Measurements from ENCODE around the gene CCDC194.

The CCDC194 gene

DNA sequence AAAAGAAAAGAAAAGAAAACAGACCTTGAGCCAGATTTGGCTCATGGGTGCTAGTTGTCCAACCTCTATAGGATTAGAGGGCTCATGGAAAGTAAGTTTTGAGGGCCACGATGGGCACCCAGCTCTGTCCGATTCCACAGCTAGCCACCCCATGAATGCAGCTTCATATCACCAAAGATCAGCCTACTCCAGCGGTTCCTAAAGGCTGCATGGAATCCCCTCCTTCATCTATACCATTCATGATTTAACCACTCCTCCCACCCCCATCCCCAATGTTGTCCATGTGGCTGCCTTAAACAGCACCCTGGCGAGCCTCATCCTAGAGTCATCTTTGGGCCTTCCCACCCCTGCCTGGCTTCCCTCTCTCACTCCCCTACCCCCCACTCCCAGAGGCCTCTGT, 27.9 kb upstream of the CCDC194 start:
- no peak for TF ChIP-seq EZH2 (IDR thresholded peaks at IDR 0.05; ENCODE audit: borderline replicate concordance, low read depth, low read length, severe bottlenecking)
- no peak for ATAC-seq (ENCODE audit: insufficient read depth, low read depth)
- Histone ChIP-seq H3K79me2 (ENCODE audit: insufficient read depth, low read length) (peaks cover 15% of the 10 kb centered on the region), H3K9me3 (ENCODE audit: insufficient read depth, low read length, severe bottlenecking) (no peaks in the 10 kb centered on the region), H3K9ac (ENCODE audit: low read depth, low read length) (no peak overlapping the region), H3K4me3 (ENCODE audit: low read depth in 1 of 2, low read length in 2 of 2) (no peak overlapping the region), H3K4me2 (ENCODE audit: insufficient read depth, low read length) (no peak overlapping the region), H2AFZ (ENCODE audit: low read depth, low read length) (no peak overlapping the region), H3K27me3 (ENCODE audit: insufficient read depth, low read length, poor library complexity) (no peaks in the 10 kb centered on the region), H4K20me1 (ENCODE audit: insufficient read depth, low read length) (no peaks in the 10 kb centered on the region), H3K27ac (ENCODE audit: low read length) (no peak overlapping the region), H3K4me1 (ENCODE audit: insufficient read depth, low read length) (peaks cover 19% of the 10 kb centered on the region), H3K36me3 (ENCODE audit: insufficient read depth, low read length) (peaks cover 14% of the 10 kb centered on the region)
- DNase-seq: no peak

DNA sequence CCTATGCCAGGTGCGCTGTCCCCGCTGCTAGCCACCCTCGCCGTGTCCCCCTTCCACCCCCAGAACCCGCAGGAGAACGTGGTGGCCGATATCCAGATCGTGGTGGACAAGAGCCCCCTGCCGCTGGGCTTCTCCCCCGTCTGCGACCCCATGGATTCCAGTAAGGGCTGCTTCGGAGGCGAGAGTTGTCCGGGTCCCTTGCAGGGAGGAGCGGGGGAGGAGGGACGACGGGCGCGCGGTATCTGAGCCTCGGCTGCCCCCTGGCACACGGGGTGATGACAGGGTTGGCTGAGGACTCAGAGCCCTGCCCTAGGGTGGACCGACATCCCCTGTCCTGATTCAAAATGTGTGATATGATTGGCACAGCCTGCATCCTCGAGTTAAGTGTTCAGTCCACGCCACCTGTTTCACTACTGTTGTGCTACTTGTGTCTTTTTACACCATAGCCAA, 26.5 kb upstream of the CCDC194 start:
- Histone ChIP-seq H3K9me3 (ENCODE audit: insufficient read depth, low read length, severe bottlenecking) (no peaks in the 10 kb centered on the region), H3K36me3 (ENCODE audit: insufficient read depth, low read length) (peaks cover 14% of the 10 kb centered on the region), H3K4me3 (ENCODE audit: low read depth in 1 of 2, low read length in 2 of 2) (peak overlapping the region; percentile 66 to 67; a peak in 3 of 4 replicates), H3K4me1 (ENCODE audit: insufficient read depth, low read length) (peaks cover 19% of the 10 kb centered on the region), H3K79me2 (ENCODE audit: insufficient read depth, low read length) (peaks cover 15% of the 10 kb centered on the region), H3K4me2 (ENCODE audit: insufficient read depth, low read length) (peak overlapping the region; percentile 91), H3K27ac (ENCODE audit: low read length) (peak overlapping the region; percentile 60), H2AFZ (ENCODE audit: low read depth, low read length) (peak overlapping the region; percentile 83), H3K27me3 (ENCODE audit: insufficient read depth, low read length, poor library complexity) (no peaks in the 10 kb centered on the region), H3K9ac (ENCODE audit: low read depth, low read length) (peak overlapping the region; percentile 69), H4K20me1 (ENCODE audit: insufficient read depth, low read length) (no peaks in the 10 kb centered on the region)
- TF ChIP-seq, protein P1, sequence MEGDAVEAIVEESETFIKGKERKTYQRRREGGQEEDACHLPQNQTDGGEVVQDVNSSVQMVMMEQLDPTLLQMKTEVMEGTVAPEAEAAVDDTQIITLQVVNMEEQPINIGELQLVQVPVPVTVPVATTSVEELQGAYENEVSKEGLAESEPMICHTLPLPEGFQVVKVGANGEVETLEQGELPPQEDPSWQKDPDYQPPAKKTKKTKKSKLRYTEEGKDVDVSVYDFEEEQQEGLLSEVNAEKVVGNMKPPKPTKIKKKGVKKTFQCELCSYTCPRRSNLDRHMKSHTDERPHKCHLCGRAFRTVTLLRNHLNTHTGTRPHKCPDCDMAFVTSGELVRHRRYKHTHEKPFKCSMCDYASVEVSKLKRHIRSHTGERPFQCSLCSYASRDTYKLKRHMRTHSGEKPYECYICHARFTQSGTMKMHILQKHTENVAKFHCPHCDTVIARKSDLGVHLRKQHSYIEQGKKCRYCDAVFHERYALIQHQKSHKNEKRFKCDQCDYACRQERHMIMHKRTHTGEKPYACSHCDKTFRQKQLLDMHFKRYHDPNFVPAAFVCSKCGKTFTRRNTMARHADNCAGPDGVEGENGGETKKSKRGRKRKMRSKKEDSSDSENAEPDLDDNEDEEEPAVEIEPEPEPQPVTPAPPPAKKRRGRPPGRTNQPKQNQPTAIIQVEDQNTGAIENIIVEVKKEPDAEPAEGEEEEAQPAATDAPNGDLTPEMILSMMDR (IDR thresholded peaks at IDR 0.05; ENCODE audit: borderline replicate concordance, extremely low read depth, low read length, poor library complexity, severe bottlenecking): no peak
- no peak for TF ChIP-seq EZH2 (IDR thresholded peaks at IDR 0.05; ENCODE audit: borderline replicate concordance, low read depth, low read length, severe bottlenecking)
- DNase-seq (peak; percentile 16), ATAC-seq (ENCODE audit: insufficient read depth, low read depth) (no peak)

DNA sequence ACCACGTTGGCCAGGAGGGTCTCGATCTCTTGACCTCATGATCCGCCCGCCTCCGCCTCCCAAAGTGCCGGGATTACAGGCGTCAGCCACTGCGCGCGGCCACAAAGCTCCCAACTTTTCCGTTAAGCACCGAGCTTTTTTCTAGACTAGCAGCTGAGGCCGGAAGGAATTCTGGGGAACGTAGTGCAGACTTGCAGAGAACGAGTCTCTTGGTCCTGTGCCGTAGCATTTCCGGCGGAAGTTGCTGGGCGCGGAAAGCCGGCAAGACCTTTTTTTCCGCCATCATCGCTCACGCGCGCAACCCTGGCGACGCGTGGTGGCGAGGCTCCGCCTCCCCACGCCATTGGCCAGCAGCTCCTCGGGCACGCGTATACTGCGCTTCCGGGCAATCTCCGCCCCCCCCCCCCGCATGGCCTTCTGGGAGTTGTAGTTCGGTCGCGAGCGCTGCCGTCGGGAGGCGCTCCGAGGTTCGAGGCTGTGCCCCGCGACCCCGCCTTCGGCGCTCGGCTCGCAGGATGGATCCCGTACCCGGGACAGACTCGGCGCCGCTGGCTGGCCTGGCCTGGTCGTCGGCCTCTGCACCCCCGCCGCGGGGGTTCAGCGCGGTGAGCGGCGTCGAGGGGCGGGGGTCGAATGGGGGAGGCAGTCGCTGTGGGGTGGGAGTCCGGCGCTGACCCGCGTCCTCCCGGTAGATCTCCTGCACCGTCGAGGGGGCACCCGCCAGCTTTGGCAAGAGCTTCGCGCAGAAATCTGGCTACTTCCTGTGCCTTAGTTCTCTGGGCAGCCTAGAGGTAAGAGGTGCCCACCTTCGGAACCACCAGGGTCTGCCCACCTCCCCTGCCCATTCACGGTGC, 25.9 kb upstream of the CCDC194 start, which contains the start of gene MVB12A:
Gene MVB12A (plus strand): TSS at position 427 of the 854 bp plus-strand sequence. CDS start 89 bp downstream, at position 516.
- H3K9me3 ChIP-seq (ENCODE audit: insufficient read depth, low read length, severe bottlenecking): no peaks in the 10 kb centered on the region
- H3K4me1 ChIP-seq (ENCODE audit: insufficient read depth, low read length): peaks cover 19% of the 10 kb centered on the region
- peaks cover 15% of the 10 kb centered on the region for H3K79me2 ChIP-seq (ENCODE audit: insufficient read depth, low read length)
- ATAC-seq (ENCODE audit: insufficient read depth, low read depth) (peak; percentile 91), DNase-seq (peak; percentile 98)
- peak within 1 kb of the TSS; percentile 66 to 67 for H3K4me3 ChIP-seq (ENCODE audit: low read depth in 1 of 2, low read length in 2 of 2)
- H3K4me2 ChIP-seq (ENCODE audit: insufficient read depth, low read length): peak within 1 kb of the TSS; percentile 91
- peak within 1 kb of the TSS; percentile 72 for H3K9ac ChIP-seq (ENCODE audit: low read depth, low read length)
- H2AFZ ChIP-seq (ENCODE audit: low read depth, low read length): peak within 1 kb of the TSS; percentile 83
- no peaks in the 10 kb centered on the region for H4K20me1 ChIP-seq (ENCODE audit: insufficient read depth, low read length)
- H3K36me3 ChIP-seq (ENCODE audit: insufficient read depth, low read length): peaks cover 14% of the 10 kb centered on the region
- peak within 1 kb of the TSS; percentile 86 for H3K27ac ChIP-seq (ENCODE audit: low read length)
- H3K27me3 ChIP-seq (ENCODE audit: insufficient read depth, low read length, poor library complexity): no peaks in the 10 kb centered on the region
- TF ChIP-seq, protein P1 (IDR thresholded peaks at IDR 0.05; ENCODE audit: borderline replicate concordance, extremely low read depth, low read length, poor library complexity, severe bottlenecking): no peak
- no peak for TF ChIP-seq EZH2 (IDR thresholded peaks at IDR 0.05; ENCODE audit: borderline replicate concordance, low read depth, low read length, severe bottlenecking)

DNA sequence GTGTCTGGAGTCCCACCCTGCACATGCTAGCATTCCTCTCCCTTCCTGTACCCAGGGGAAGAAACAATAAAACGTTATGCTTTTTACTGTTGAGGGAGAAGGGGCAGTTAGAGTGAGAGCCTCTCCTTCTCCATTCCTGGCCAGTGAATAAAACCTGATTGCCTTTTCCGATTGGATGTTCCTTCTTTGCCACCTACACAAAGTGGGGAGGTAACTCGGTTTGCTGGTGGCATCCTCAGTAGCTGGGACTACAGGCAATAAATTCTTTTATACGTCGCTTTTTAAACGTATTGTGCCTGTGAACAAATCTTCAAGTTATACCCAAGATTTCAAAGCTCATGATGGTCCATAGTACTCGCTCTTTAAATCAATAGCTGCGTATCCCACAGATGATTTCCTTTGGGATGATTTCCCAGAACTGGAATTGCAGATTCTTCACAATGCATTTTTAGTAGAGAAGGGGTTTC, 25.2 kb upstream of the CCDC194 start:
- no peaks in the 10 kb centered on the region for H3K9me3 ChIP-seq (ENCODE audit: insufficient read depth, low read length, severe bottlenecking)
- peak overlapping the region; percentile 86 for H3K27ac ChIP-seq (ENCODE audit: low read length)
- H3K79me2 ChIP-seq (ENCODE audit: insufficient read depth, low read length): peaks cover 15% of the 10 kb centered on the region
- ATAC-seq (ENCODE audit: insufficient read depth, low read depth) (no peak), DNase-seq (no peak)
- H3K9ac ChIP-seq (ENCODE audit: low read depth, low read length): peak overlapping the region; percentile 72
- peak overlapping the region; percentile 80 for H3K4me2 ChIP-seq (ENCODE audit: insufficient read depth, low read length)
- H3K4me1 ChIP-seq (ENCODE audit: insufficient read depth, low read length): peaks cover 19% of the 10 kb centered on the region
- H4K20me1 ChIP-seq (ENCODE audit: insufficient read depth, low read length): no peaks in the 10 kb centered on the region
- H3K4me3 ChIP-seq (ENCODE audit: low read depth in 1 of 2, low read length in 2 of 2): peak overlapping the region; percentile 21 to 66
- H3K36me3 ChIP-seq (ENCODE audit: insufficient read depth, low read length): peaks cover 16% of the 10 kb centered on the region
- peak overlapping the region; percentile 70 for H2AFZ ChIP-seq (ENCODE audit: low read depth, low read length)
- no peaks in the 10 kb centered on the region for H3K27me3 ChIP-seq (ENCODE audit: insufficient read depth, low read length, poor library complexity)
- no peak for TF ChIP-seq EZH2 (IDR thresholded peaks at IDR 0.05; ENCODE audit: borderline replicate concordance, low read depth, low read length, severe bottlenecking)
- TF ChIP-seq, protein P1 (IDR thresholded peaks at IDR 0.05; ENCODE audit: borderline replicate concordance, extremely low read depth, low read length, poor library complexity, severe bottlenecking): no peak
